NCI-H345 (cell line): ENCODE results near the gene VKORC1.

Experiments used
- DNase-seq: peaks from one replicate; lab custom pipeline; 2025; lab: John Stamatoyannopoulos, UW

Gene VKORC1

DNA sequence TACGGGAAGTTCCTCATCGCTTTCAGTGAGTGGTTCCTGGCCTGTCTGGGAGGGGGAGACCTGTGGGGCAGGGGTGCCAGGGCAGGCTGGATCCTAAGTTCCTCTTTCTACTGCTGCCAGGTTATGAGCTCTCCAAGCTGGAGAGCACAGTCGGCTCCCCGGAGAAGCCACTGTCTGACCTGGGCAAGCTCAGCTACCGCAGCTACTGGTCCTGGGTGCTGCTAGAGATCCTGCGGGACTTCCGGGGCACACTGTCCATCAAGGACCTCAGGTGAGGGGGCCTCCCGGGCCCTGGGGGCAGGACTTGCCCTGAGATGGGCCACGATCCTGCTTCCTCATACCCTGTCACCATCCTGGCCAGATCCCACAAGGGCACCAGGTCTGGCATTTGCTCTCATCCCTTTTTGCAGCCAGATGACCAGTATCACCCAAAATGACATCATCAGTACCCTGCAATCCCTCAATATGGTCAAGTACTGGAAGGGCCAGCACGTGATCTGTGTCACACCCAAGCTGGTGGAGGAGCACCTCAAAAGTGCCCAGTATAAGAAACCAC, 35.8 kb upstream of the VKORC1 start:
- DNase-seq = no peak

DNA sequence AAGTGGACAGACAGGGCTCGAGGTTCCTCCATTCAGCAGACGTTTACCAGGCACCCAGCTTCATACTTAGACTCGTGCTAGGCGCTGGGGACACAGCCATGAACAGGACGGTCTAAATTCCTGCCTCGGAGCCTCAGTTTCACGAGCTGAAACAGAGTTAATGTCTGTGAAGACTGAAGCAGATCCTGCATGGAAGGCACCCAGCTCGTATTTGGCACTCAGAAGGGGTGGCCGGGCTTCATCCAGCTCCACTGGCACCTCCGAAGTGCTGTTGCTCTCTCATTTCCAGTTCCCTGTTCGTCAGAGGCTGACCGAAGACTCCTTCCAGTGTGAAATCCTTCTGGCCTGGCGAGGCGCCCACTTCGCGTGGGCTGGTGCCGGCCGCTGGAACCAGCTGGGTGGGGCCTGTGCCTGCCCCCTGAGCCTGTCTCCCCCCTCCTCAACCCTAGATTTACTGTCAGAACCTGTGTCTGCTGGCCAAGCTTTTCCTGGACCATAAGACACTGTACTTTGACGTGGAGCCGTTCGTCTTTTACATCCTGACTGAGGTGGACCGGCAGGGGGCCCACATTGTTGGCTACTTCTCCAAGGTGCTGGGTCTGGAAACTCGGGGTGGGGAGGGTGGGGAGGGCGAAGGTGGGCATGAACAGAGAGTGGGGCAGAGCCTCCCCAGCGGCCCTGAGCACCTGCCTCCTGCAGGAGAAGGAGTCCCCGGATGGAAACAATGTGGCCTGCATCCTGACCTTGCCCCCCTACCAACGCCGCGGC, 35.2 kb upstream of the VKORC1 start:
- DNase-seq = no peak

- DNase-seq = no peak
Measured at GRCh38 chr16:31128711-31129567, 34.3 kb upstream of the VKORC1 start.

- DNase-seq = no peak
Measured at GRCh38 chr16:31127182-31127581, 32.6 kb upstream of the VKORC1 start.

- DNase-seq = no peak
Measured at GRCh38 chr16:31125844-31126243, 31.2 kb upstream of the VKORC1 start.

DNA sequence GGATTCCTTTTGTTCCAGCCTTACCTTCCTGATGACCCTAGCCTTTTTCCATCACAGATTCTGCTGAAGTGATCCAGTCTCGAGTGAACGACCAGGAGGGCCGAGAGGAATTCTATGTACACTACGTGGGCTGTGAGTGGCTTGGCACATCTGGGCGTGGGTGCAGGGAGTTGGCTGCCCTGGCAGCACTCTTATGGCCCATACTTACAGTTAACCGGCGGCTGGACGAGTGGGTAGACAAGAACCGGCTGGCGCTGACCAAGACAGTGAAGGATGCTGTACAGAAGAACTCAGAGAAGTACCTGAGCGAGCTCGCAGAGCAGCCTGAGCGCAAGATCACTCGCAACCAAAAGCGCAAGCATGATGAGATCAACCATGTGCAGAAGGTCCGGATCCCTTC, 25.5 kb upstream of the VKORC1 start:
- DNase-seq = no peak

DNA sequence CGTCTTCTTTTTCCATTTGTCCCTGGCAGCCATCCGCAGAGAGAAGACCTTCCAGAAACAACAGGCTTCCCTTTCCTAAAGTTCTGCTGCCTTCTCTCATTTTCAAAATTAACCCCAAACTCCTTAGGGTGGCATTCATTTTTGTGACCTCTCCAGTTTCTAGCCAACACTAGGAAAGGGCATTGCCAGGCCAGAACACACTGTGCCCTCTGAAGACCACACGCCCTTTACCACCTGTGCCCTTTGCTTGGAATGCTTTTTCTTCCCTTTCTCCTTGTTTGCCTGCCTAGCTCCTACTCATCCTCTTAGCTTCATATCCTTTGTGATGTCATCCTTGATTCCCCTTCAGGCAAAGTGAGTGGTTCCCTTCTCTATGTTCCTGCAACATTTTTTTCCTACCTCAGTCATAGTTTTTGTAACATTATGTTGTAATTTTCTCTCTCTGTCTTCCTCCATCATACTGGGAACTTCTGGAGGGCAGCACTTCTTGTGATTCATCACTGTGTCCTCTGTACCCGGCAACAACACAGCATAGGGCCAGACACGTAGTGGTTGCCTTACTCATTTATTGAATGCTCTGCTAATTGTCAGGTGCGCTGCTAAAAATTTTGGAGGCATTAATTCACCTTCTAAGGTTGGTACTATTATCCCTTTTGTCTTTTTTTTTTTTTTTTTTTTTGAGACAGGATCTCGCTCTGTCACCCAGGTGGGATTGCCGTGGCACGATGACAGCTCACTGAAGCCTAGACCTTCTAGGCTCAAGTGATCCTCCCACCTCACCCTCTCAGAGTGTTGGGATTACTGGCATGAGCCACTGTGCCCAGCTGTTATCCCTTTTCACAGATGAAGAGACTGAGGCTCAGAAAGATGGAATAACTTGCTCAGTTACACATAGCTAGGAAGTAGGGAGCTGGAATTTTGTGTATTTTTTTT, 23.9 kb upstream of the VKORC1 start:
- no peak for DNase-seq

- peak; percentile 100 for DNase-seq
Measured at GRCh38 chr16:31117384-31118222, 23.0 kb upstream of the VKORC1 start, which contains the start of gene KAT8. Gene KAT8 (plus strand): TSS chr16:31117664. CDS start chr16:31117682, 18 bp downstream.

GRCh38 chr16:31114468-31114867, 19.9 kb upstream of the VKORC1 start:
- DNase-seq = no peak

- DNase-seq = no peak
Measured at GRCh38 chr16:31113121-31114120, 18.8 kb upstream of the VKORC1 start.

DNA sequence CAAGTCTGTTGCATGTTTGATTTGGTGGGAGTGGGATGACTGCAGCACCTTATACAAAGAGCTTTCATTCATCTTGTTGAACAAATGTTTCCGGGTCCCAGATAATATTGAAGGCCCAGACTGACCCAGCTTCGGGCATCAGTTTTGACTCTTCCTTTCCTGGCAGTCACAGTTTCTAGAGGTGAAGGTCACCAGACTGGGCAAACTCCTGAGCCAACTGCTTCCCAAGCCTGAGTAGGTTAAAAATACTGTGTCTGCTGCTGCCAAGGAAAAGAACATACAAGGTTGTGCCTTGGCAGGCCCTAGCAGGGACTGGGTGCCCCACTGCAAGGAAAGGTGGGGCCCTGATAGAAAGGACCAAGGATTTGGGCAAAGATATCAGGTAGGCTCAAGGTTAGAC, 18.1 kb upstream of the VKORC1 start:
- no peak for DNase-seq

GRCh38 chr16:31111881-31112466, 17.4 kb upstream of the VKORC1 start:
- no peak for DNase-seq

DNA sequence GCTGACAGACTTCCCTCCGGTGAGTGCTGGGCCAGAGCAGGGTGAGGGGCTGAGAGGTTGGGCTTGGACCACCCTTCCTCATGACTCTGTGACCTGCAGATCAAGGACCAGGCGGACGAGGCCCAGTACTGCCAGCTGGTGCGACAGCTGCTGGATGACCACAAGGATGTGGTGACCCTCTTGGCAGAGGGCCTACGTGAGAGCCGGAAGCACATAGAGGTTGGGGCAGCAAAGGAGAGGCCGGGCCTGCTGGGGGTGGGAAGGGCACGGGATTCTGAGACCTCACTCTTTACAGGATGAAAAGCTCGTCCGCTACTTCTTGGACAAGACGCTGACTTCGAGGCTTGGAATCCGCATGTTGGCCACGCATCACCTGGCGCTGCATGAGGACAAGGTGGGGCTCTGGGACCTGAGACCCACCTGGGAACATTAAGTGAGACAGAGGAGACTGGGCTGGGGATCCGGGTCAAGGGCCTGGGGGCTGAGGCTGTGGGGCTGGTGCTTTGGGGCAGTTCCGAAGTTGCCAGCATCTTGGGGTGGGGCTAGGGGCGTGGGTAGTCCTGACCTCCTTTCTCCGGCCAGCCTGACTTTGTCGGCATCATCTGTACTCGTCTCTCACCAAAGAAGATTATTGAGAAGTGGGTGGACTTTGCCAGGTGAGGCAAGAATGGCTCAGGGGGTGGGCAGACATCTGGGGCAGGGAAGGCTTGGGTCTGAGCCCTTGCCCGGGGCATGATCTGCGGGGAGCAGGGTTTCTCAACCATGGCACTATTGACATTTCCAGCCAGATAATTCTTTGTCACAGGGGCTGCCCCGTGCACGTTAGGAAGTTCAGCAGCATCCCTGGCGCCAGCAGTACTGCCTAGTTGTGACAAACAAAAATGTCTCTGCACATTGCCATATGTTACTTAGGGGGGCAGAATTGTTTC, 15.8 kb upstream of the VKORC1 start:
- DNase-seq = no peak

DNA sequence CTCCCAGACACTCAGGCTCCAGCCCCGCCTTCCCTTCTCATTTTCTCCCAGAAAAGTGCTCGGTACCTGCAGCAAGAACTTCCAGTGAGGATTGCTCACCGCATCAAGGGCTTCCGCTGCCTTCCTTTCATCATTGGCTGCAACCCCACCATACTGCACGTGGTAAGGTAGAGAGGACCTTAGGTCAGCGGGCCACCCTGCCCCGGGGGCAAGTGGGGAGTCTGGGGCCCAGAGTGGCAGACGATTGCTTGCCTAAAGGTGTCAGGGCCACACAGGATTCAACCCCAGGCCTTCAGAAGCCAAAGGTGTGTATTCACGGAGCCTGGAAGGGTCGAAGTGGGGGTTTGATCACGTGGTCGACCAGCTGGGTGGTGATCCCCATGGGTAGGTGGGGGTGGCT, 15.0 kb upstream of the VKORC1 start:
- no peak for DNase-seq

DNA sequence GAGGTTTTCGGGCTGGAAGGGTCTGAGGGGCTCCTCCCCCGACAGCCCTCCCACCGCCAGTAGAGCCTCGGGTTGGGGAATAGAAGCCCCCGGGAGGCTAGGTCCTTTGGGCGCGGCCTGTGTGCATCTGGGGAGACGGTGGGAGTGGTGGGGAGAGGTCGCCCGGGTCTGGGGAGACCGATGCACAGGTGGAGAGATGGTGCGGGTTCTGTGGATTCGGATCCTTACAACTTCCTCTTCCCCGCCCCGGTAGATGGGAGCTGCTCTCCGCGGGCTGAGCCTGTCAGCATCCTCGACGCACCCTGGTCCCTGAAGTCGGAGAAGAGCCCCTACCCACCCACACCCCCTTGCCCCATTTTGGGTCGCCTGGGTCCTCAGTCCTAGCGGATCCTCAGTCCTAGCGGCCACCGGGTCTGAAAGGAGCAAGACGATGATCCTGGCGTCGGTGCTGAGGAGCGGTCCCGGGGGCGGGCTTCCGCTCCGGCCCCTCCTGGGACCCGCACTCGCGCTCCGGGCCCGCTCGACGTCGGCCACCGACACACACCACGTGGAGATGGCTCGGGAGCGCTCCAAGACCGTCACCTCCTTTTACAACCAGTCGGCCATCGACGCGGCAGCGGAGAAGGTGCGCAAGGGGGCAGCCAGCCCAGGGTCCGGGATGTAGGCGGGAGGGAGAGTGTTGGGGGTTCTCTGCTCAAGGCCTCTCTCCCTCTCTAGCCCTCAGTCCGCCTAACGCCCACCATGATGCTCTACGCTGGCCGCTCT, 14.4 kb upstream of the VKORC1 start:
- DNase-seq = no peak

- peak; percentile 87 for DNase-seq
Measured at GRCh38 chr16:31108035-31108793, 13.6 kb upstream of the VKORC1 start, which contains the start of gene BCKDK. Gene BCKDK (plus strand): TSS chr16:31108386. CDS start chr16:31109224, 838 bp downstream.
